GM08714 (cell line): Measurements from ENCODE around the gene ZNHIT1.
A peak's percentile ranks its signal among the peaks of the same experiment; 100 is the strongest.
"Not testable (repeated sequence)": the region's sequence is repeated elsewhere in the genome, so short reads cannot be mapped to it uniquely, and the experiment has no call there.

Source experiments
- H3K4me3 ChIP-seq: fragments of 200-500 bp; sonication (Bioruptor generic); 2 replicates; pipeline ENCODE4 v1.5.1; 2014; ENCODE audit warnings: mild to moderate bottlenecking, low read length, inconsistent platforms
- ZNF274 ChIP-seq: IDR thresholded peaks from 2 replicates; pipeline ENCODE4 v1.6.1; 2012; ENCODE audit warnings: mild to moderate bottlenecking, low read depth, low read length

The ZNHIT1 gene

GRCh38 chr7:101201695-101202602 is 16.0 kb upstream of the ZNHIT1 start:
- no peak overlapping the region for H3K4me3 ChIP-seq
- TF ChIP-seq ZNF274: no peak

DNA sequence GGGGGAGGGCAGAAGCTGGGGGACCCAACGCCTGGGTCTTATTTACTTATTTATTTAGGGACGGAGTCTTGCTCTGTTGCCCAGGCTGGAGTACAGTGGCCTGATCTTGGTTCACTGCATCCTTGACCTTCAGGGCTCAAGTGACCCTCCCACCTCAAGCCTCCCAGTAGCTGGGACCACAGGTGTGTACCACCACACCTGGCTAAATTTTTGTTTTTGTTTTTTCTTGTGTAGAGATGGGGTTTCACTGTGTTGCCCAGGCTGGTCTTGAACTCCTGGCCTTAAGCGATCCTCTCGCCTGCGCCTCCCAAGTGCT is 15.4 kb upstream of the ZNHIT1 start:
- H3K4me3 ChIP-seq: no peak overlapping the region
- TF ChIP-seq ZNF274: no peak

GRCh38 chr7:101203740-101204738 is 13.9 kb upstream of the ZNHIT1 start:
- not testable (repeated sequence) for H3K4me3 ChIP-seq

DNA sequence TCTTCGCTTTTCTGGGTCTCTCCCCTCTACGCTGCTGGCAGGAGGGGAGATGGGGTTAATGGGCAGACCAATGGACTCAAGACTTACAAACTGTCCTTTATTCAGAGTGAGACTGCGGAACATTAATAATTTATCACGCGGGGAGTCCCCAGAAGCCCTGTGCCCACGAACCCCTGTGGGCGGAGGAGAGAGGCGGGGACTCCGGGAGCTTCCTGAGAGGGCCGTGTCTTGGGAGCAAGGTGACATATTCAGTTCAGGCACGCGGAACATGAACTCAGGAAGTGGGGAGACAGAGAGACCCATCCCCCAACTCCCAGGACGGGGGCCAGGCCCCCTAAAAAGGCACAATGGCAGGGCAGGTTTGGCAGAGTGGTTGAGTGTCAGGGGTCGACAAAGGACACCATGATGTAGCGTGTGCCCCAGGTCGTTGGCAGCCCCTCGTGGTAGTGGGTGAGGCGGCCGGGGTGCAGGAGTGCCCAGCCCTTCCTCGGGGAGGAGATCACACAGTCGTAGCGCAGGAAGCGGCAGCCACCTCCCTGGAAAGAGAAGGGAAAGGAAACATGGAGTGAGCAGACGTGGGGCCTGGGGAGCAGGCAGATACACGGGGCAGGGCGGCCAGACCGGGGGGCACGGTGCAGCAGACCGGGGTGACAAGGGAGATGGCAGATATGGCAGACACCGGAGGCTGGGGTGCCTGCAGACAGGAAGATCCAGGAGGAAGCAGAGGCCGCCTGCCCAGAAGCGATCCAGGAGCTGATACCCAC is 11.9 kb upstream of the ZNHIT1 start:
- no peak overlapping the region for H3K4me3 ChIP-seq
- TF ChIP-seq ZNF274: no peak

DNA sequence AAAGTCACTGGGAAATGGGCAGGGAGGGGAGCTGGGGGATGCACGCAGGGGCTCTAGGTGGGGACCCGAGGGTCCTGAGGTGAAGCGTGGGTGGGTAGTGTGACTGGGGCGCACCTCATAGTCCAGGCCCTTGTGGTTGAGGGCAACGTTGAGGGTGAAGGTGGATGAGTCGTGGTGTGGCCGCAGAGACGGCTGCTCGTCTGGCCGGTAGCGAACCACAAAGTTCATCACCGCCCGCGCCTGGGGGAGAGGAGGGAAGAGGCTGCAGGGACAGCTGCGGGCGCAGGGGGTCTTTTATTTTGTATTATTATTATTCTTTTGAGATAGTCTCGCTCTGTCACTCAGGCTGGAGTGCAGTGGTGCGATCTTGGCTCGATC is 11.3 kb upstream of the ZNHIT1 start:
- no peak overlapping the region for H3K4me3 ChIP-seq
- TF ChIP-seq ZNF274: no peak

- H3K4me3 ChIP-seq: no peak overlapping the region
These were observed 10.5 kb upstream of the ZNHIT1 start for GRCh38 chr7:101207459-101207858.

DNA sequence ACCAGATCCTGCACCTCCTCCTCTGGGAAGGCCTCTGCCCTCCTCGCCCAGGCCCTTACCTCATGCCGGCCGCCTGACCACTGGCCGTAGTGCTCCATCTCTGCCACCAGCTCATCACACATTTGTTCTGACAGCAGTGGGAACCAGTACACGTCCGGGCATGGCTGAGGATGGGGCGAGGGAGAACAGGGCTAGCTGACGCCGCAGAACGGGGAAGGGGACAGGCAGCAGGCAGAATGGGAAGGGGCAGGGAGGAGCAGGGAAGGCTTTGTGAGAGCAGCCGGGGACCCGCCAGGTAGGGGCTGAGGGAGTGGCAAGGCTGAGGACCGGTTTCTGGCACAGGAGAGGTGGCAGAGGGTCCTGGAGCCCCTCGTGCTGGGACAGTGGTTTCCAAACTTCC is 9.2 kb upstream of the ZNHIT1 start:
- no peak overlapping the region for H3K4me3 ChIP-seq
- TF ChIP-seq ZNF274: no peak

More at GRCh38 chr7:101207459-101207858, 10.5 kb upstream of the ZNHIT1 start:
- no peak for TF ChIP-seq ZNF274

- H3K4me3 ChIP-seq: no peak overlapping the region
- no peak for TF ChIP-seq ZNF274
These were observed 7.8 kb upstream of the ZNHIT1 start for GRCh38 chr7:101210143-101210542.

DNA sequence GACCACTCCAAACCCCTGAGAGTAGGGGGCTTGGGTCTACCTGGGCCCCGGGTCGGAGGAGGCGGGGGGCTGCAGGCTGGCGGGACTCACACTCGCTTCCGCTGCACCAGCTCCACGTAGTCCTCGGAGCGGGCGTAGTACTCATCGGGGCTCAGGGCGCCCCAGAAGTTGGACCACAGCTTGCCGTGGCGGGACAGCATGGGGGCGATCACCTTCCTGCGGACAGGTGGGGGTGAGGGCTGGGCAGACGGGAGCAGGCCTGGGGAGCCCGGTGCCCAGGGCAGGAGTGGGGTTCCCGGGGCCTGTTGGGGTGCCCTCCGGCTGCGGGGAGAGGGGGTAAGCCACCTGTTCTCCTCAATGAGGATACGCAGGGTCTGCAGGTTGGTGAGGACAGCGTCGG is 6.5 kb upstream of the ZNHIT1 start:
- no peak overlapping the region for H3K4me3 ChIP-seq
- TF ChIP-seq ZNF274: no peak

GRCh38 chr7:101212014-101212413 is 6.0 kb upstream of the ZNHIT1 start:
- H3K4me3 ChIP-seq: no peak overlapping the region
- TF ChIP-seq ZNF274: no peak

DNA sequence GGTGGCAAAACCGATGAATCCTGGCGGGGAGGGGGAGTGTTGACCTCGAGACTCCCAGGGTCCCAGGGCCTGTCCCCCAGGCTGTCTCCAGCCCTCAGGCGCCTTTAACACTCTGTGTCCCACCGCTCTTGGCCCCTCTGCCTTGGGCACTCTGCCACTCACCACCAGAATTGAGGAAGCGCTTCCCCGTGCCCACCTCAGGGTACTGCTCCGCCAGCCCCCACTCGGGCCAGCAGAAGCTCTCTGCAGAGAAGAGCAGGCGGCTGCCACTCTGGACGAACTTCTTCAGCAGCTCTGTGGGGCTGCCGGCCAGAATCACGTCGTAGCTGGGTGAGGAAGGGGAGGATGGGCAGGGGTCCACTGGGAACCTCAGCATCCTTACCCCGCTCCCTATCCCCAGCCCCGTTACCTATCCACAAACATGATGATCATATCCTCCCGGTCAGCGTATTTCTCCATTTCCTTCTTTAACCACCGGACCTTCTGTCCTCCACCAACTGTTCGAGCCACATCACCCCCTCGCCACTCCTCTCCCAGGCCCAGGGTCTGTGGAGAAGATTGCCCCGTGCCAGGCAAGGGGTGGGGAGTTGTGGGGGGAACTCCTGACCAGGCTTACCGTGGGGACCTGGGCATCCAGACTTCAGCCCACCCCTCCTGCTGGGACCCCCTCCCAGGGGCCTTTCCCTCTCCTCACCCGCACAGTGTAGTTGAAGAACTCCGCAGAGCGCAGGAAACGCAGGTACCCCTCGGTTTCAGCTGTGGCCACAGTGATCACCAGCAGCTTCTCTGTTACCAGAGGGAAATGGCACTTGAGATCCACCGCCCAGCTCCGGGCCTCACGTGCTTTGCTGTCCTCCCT is 1.7 kb upstream of the ZNHIT1 start:
- peak overlapping the region; percentile 94; the same call in 1 of the 2 replicates for H3K4me3 ChIP-seq
- TF ChIP-seq ZNF274: no peak

DNA sequence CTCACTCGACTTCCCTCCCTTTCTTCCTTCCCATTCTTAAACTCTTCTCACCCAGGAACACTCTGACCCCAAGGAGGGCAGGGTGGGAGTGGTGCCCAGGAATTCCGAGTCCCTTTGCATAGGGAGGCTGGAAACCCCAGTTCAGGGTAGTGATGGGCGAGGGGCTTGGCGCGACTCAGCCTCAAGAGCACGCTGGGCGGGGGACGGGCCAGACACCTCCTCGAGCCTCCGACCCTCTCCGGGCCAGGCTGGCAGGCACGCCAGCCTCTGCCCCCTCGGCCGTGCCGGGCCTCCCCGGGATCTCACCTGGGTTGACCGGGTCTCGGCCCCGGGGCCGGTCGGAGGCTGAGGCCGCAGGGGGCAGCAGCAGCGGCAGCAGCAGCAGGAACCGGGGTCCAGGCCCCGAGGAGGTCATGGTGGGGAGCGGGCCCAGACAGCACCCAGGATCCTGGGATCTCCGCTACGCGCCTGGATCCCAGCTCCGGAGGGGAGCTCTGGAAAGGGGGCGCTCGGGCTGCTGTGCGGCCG is 1.0 kb upstream of the ZNHIT1 start:
- H3K4me3 ChIP-seq: peak overlapping the region; percentile 94
- TF ChIP-seq ZNF274: no peak
